ENCODE measurements around the gene ABCB11.
"Not testable (repeated sequence)": the region's sequence is repeated elsewhere in the genome, so short reads cannot be mapped to it uniquely, and the experiment has no call there.

The ABCB11 gene

DNA sequence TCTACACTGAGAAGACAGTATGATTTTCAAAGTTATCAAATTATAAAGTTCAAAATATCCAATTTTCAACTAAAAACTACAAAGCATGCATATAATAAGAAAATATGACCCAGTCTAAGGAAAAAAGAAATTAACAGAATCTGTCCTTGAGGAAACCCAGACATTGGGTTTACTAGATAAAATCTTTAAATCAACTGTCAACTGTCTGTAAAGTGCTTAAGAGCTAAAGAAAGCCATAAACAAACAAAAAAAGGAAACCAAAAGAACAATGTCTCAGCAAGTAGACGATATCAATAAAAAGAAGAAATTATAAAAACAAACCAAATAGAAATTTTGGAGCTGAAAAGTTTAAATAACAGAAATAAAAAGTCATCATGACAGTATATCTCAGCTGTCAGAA lies 10.5 kb upstream of the ABCB11 start:
- no peak for DNase-seq

DNA sequence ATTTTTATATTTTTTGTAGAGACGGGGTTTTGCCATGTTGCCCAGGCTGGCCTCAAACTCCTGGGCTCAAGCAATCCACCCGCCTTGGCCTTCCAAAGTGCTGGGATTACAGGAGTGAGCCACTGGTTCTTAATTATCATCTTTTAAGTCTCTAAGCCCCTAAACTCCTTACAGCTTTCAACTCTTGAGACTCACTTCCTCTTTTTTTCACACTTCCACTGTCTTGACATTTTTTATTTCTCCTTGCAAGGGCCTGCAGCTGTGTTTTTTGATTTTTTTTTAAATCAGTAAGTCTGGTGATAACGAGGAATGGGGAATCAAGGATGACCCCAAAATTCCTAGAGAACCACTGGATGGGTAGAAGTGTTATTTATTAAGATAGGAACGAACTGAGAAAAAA lies 8.6 kb upstream of the ABCB11 start:
- DNase-seq = no peak

DNA sequence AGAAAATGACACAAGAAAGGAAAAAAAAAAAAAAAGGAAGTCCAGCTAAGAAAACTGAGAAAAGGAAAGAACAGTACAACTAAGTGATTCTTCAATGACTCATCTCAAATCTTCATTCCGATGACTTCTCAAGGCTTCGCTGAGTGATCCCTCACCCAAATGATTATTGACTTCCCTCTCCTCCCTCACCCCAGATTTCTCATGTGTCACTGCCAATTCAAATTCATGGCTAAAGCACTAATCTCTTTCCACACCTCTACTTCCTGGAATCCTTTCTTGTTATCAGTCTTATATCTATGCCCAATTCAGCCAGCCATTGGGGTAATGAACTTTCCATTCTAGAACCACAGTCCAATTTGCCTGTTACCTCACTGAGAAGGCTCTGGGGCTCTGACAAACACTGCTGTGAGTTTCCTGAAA lies 7.2 kb upstream of the ABCB11 start:
- no peak for DNase-seq

DNA sequence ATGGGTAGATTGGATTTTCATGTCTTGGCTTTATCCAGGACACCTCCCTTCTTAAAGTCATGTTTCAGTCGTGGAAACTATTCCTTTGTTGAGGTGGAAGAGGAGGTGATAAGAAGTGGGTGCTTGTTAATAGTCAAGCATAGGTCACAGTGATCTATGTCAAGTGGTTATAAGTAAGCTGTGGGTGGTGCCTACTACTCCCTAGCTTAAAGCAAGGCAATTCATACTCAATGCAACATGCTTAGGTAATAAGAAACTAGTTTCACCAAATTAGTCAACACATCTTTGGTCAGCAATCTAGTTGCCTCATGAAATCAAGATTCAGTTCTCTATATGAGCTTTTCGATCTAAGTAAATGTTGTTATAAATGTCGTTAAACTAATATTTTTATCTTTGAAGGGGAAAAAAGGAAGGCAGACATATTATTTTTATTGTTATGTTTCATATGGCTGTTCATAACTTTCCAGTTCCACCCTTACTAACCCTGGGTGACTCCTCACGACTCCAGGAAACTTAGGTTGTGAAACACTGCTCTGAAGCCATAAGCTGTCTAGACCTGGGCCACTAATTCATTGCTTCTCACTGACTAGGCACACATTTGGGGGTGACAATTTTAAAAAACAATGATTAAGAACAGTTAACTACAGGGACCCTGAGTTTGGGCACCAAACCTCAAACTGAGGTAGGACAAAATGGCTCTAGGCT lies 5.8 kb upstream of the ABCB11 start:
- no peak for DNase-seq

DNA sequence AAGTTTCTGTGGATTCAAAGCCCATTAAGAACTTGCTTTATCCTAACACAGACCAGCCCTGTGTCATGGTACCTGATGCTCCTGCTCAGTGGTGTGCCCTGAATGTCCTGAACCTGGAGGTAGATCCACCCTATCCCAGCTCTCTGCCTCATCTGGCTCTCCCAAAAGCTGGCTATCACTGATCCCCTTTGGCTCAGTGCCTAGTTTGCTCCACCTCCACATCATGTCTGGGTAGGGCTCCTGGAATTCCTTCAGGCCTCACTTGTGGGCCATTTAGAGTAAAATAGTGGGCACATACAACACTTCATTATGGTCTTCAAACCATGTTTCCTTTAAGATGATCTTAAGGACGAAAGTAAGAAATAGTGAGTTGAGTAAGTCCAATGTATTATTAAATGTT lies 4.8 kb upstream of the ABCB11 start:
- no peak for DNase-seq

DNA sequence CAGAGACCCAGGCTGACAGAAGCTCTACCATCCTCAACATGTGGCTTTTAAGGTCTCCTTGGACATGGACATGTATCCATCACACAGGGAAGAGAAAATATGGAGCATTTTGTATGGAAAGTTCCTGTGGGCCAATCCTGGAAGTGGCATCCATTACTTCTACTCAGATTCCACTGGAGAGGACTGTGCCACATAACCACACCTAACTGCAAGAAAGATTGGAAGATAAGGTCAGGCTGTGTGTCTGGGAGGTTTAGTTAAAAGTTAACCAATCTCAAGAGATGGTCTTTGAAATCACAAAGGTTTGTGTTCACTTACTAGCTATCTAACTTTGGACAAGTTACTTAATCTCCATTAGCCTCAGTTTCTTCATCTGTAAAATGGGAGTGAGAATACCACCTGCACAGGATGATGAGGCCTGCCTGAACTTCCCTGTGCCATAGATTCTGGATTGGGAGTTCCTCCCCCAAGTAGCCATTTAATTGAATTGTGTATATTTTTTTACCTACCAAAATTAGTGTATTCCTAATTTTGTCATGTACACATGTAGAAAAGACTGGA lies 3.9 kb upstream of the ABCB11 start:
- DNase-seq = no peak

DNA sequence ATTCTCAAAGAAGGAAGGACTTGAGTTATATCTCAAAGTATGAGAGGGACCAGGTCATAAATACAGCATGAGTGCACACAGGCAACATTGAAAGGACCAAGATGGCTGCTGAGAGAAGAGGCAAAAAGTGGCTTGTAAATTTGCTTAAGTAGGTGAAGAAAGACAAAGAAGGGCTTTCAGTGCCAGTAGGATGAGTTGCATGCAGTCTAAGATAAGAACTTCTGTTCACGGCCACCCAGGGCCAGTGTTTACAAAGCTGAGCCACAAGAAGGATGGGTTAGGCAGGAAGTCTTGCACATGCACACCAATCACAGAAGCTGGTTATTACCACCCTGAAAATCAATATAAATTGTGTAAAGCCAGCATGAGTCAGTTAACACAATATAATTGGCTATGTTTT lies 3.1 kb upstream of the ABCB11 start:
- DNase-seq = no peak

DNA sequence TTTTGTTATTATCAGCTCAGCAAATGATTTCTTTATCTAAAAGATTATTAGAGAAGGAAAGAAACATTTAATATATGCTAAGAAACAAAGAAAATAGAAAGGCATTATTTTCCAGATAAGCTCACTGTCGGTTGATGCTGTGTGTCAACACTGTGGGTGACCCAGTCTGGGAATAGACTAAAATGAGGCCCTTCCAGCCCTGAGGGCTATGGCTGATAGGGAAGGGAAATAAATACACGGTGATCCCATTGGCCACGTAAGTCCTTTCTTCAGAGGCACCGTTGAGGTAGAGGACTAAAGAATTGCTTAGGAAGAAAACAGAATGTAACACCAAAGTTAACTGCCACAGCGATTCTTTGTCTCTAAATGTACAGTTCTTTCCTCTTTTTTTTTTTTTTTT lies 1.8 kb downstream of the ABCB11 start:
- DNase-seq = no peak

DNA sequence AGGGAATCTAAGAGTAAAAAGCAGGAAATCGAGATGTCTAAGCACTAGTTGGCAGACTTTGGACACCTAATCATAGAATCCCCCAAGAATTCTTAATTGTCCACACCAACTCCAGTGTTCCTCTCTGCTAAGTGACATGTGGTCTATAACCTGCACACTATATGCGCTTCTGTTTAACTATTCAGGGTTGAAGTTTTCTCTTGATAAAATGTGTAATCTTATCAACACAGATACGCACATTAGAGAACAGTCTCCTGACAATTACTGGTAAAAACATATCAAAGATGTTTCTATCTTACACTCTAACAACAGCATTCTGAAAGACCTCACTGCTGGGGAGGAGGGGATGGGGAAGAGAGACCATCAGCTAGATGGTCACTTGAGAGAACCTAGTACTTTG lies 3.9 kb downstream of the ABCB11 start:
- no peak for DNase-seq

DNA sequence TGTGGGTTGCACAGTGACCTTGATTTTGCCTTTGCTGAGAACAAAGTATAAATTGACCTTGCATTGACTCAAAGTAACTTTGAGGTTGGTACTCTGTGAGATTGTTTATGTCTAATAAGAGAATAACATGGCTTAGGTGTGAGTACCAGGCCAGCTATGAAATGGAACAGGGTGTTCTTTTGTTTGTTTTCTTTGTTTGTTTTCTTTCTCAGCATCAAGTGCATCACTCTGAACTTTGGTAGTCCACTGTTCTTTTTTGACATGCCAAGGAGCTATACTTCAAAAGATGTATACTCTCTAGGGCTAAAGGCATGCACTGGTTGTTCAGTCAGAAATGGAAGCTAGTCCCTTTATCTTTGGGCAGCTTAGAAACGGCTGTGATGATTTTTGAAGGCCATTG lies 5.1 kb downstream of the ABCB11 start:
- no peak for DNase-seq

DNA sequence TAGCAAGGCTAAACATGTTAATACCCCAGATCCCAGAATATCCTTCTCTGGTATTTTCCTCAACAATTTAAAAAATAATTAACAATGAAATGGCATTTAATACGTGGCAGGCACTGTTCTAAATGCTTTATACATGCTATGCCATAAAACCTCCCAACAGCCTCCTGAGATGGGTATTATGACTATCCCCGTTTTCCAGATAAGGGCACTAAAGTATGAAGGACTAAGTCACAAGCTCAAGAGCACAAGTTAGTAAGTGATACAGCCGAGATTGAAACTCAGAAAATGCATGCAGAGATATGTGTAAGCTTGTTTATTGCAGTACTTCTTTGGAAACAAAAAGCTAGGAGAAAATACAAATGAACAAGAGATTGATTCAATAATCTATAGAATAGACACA lies 8.0 kb downstream of the ABCB11 start:
- DNase-seq = no peak

DNA sequence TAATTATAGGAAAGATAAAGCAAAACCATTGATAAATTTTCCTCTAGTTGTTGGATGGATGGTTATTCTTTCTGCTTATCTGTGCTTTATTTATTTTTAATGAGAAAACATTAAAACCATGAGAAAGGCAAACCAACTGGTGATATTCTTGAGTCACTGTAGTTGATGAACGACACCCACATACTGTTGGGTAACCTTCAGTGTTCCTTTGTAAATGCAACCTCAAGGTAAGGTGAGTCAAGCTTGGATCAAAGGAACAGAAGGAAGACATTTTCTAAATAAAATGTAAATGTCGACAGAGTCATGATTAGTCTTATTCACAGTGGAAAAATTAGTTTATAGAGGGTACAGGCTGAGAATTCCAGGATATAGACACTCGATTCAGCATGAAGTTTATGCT lies 12.7 kb downstream of the ABCB11 start:
- no peak for DNase-seq

DNA sequence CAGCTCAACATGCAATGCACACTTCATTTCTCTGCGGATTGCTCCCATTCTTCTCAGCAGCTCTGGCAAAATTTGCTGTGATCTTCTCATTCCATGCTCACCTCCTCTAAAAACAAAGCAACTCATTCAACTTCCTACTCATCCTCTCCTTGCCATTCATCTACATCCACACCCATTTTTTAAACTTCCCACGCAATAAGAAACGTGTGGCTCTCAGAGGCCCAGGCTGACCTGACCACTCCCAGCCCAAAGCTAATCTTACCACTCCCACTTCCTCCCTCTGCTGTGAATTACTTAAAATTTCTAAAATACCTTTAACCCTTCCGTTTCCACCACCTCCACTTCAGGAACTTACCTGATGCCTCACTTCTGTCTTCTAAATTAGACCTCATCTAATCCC lies 15.2 kb downstream of the ABCB11 start:
- no peak for DNase-seq

DNA sequence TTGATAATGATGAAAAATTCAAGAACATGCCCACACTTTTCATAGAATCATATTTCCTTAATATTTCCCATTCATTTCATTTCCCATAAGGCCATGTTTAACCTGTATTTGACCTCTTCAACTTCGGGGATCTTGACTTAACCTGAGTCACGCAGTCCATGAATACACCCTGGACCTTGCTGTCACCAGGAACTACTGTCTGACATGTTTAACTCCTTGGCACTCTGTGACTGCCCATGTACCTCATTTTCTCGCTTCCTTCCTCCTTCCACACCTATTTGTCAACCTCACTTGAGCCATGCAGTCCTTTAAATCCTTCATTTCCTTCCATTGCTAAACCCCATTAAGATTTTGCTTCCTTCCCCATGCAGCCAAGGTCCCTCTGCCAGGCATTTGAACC lies 16.3 kb downstream of the ABCB11 start:
- DNase-seq = no peak

DNA sequence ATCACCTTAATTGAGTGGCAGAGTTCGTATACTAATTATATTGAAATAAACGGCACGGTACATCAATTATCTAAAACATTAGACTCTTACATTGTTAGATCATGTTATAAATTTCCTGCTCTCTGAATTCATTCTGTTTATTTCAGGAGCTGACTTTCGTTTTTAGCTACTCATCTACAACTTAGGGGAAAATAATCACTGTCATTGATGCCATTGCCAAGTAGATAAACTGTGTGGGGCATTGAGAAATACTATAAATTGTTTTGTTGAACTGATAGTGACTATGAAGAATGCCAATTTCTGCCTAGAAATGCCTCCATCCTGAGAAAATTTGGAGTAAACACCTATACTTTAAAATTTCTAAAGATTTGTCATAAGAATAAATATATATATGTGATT lies 17.5 kb downstream of the ABCB11 start:
- DNase-seq = no peak

DNA sequence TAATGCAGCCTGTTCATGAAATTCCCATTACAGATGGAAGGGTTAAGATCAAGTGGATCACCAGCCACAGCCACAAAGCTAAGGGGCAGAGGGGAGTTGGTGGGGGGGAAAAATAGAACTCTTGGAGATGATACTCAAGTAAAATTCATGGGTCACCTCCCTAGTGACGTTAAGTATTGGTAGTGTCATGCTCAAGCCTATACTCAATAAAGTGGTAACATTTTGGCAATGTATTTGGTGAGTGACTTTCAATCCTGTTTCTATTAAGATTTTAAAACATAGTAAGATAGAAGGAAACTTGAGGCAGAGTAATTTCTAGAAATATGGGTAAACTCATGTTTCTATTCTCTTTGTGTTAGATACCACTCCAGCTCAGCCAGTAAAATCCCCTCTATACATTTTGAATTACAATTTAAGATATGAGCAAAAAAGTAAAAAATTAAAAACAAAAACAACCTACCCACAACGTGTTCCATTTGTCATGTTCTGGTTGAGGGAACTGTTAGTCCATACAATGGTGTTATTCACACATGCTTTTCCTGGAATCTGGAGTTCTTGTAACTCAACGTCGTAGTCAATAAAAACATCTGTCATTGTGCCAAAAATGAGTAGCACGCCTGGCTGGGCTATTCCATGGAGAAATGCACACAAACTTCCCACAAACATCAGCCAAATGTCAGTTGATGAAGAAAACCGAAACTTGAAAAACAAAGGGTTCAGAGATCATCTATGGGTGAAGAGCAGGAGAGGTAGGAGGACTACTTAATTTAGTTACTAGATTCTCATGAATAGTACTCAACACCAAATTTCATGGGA lies 18.1 kb downstream of the ABCB11 start:
- no peak for DNase-seq

DNA sequence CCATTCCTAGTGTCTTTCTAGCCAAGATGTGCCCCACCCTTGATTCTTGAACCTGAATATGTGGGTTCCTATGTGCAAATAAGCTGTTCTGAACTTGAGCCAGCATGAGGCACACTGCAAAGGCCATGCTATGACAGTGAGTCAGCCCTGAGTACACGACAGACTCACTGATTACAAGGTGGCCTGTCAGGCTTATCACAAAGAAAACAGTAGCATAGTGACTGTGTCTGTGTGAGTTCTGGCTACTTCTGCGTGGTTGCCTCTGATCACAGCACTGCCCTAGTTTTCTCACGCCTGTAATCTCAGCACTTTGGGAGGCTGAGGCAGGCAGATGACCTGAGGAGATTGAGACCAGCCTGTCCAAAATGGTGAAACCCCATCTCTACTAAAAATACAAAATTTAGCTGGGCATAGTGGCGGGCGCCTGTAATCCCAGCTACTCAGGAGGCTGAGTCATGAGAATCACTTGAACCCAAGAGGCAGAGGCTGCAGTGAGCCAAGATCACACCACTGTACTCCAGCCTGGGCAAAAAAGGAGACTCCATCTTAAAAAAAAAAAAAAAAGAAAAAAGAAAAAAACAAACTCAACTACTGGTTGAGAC lies 18.8 kb downstream of the ABCB11 start:
- not testable (repeated sequence) for DNase-seq

DNA sequence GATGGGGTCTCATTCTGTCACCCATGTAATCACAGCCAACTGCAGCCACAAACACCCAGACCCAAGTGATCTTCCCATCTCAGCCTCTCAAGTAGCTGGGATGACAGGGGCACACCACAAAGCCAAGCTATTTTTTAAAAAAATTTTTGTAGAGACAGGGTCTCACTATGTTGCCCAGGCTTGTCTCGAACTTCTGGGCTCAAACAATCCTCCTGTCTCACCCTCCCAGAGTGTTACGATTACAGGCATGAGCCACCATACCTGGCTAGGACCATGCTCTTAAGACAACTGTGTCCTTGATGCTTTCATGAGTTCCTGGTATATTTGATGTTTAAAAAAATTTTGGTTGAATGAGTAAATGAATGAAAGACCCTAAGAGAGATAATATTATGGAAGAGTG lies 19.4 kb downstream of the ABCB11 start:
- DNase-seq = no peak

DNA sequence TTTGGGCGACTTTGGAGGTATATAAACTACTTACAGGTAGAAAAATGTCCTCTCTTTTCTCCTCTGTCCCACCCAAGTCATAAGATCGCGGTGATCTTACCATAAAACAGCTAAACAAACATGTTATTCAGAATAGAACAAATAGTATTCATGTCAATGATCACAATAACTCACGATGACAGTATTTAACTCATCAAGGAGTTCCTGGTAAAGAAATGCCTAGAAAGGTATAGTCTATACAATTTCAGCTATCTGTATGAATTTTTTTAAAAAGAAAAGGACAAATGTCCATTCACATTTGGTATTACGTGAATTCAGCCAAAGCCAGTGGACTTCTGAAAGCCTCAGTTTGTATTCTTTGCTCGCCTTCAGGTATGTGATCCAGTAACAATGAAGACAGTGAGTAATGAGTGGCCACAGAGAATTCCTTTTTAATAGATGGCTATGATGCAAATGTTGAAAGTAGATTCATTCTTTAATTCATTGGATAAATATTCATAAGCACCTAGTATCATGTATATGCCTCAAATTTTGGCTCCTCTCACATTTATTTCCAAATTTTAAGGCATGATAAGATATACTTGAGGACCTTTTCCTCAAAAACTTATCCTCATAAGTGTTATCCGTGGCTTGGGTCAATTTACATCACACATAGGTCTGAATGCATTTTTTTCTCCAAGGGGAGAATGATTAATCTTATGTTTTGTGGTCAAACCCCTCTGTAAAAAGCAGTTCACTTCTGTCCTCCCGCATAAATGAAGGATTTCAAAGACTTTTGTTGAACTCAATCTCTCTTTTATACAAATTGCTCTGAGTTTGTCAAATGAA lies 20.3 kb downstream of the ABCB11 start:
- DNase-seq = no peak

DNA sequence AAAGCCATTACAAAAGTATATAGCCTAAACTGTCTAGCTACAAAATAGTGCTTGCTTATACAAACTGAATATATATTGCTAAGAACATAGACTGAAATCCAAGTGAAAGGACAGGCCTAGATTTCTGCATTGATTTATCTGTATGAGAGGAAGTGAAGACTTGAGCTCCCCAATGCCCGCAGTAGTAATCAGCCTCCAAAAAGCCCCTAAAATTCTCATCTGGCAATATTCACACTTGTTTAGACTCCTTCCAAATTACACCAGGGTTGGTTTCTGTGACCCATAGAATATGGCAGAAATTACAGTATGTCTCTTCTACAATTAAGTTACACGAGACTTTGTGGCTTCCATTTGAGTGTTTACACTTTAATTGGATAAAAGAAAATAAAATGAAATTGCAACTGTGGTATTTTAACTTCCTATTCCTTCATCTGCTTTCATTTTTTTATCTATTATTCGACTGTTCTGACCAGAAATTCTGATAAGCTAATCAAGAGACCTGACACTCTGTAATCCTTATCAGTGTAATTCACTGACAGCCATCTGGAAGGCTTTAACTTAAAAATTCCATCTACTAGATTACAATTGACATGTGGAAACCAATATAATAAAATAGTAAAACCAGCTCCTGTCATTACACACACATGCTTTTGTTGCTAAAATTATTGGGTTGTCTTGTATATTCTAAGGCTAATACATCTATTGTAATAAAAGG lies 21.1 kb downstream of the ABCB11 start:
- DNase-seq = no peak

DNA sequence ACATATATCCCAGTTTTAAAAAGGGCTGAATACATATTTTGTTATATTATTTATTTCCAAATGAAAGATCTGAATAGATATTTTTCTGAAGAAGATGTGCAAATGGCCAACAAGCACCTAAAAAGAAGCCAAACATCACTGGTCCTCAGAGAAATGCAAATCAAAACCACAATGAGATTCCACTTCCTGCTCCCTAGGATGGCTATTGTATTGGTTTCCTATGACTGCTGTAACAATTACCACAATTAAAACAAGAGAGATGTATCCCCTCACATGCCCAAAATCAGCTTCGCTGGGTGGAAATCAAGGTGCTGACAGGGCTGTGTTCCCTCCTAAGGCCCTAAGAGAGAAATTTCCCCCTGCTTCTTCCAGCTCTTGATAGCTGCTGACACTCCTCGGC lies 23.2 kb downstream of the ABCB11 start:
- DNase-seq = no peak

DNA sequence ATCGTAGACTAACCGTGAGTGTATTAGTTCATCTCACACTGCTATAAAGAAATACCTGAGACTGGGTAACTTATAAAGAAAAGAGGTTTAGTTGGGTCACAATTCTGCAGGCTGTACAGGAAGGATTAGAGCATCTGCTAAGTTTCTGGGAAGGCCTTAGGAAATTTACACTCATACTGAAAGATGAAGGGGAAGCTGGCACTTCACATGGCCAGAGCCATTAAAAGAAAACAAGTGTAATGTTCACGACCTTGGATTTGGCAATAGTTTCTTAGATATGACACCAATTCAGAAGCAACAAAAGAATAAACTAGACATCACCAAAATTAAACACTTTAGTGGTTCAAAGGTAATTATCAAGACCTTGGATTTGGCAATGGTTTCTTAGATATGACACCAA lies 23.8 kb downstream of the ABCB11 start:
- no peak for DNase-seq

Data from activated CD4-positive, alpha-beta T cell treated with anti-CD3 and anti-CD28 coated beads for 4 hours (primary cell).